Adrenal gland (tissue), 5 donors: ENCODE data around the gene BST2.

ENCODE experiments used
- CTCF ChIP-seq, 6 experiments: fragments of 450-650 bp in 4 of 6; fragments of 200-600 bp in 2 of 6; sonication (generic) in 1 of 6; IDR thresholded peaks; 1 replicate in 5 of 6; 2 replicates in 1 of 6; pipeline versions ENCODE4 v1.5.1 to v1.8.0; 2016 to 2021; ENCODE audit warnings: antibody characterized with exemption in 6 of 6, mild to moderate bottlenecking in 2 of 6, moderate library complexity in 1 of 6
- POLR2A ChIP-seq, 2 donors: fragments of 450-650 bp; IDR thresholded peaks; one replicate each; pipeline ENCODE4 v1.6.1; 2017; ENCODE audit warnings: antibody characterized with exemption in 2 of 2, mild to moderate bottlenecking in 2 of 2, moderate library complexity in 1 of 2
- donor health status: DM: no; HTN: no; CAD: no.

- TF ChIP-seq CTCF (IDR thresholded peaks at IDR 0.05) (no peak), POLR2A (IDR thresholded peaks at IDR 0.05) (no peak)
Observed at GRCh38 chr19:17379221-17379631, 26.2 kb downstream of the BST2 start.
